NT2/D1 (cell line): Measurements from ENCODE around the gene MCL1.
A peak's percentile ranks its signal among the peaks of the same experiment; 100 is the strongest.

Experiments
- DNase-seq: peaks from one replicate; pipeline ENCODE4 v3.0.0-alpha.2; 2011; ENCODE audit warnings: low read depth, low spot score
- H3K27me3 ChIP-seq: 2 replicates; pipeline ENCODE4 v1.6.0; 2011; ENCODE audit warnings: mild to moderate bottlenecking; ENCODE audit not compliant: insufficient read length, insufficient read depth
- H3K36me3 ChIP-seq: 2 replicates; pipeline ENCODE4 v1.6.1; 2011; ENCODE audit warnings: mild to moderate bottlenecking, low read length, mixed read lengths; ENCODE audit not compliant: insufficient read depth, insufficient read length
- H3K4me1 ChIP-seq: 2 replicates; pipeline ENCODE4 v1.5.1; 2011; ENCODE audit not compliant: insufficient read depth, insufficient read length
- H3K4me3 ChIP-seq: 2 replicates; pipeline ENCODE4 v1.5.1; 2011; ENCODE audit warnings: low read depth; ENCODE audit not compliant: insufficient read length
- H3K9ac ChIP-seq: 2 replicates; pipeline ENCODE4 v1.6.0; 2011; ENCODE audit warnings: low read depth; ENCODE audit not compliant: insufficient read length
- H3K9me3 ChIP-seq: 2 replicates; pipeline ENCODE4 v1.5.1; 2011; ENCODE audit warnings: mild to moderate bottlenecking, low read length; ENCODE audit not compliant: insufficient read depth
- SUZ12 ChIP-seq: IDR thresholded peaks from 2 replicates; pipeline ENCODE4 v1.6.1; 2011; ENCODE audit not compliant: insufficient read length, insufficient read depth; ENCODE audit errors: extremely low read depth
- YY1 ChIP-seq: IDR thresholded peaks from 2 replicates; pipeline ENCODE4 v1.6.1; 2011; ENCODE audit not compliant: insufficient read length, insufficient read depth
- ZNF274 ChIP-seq: IDR thresholded peaks from 2 replicates; pipeline ENCODE4 v1.6.1; 2011; ENCODE audit warnings: mild to moderate bottlenecking, low read depth, low read length

MCL1 gene

DNA sequence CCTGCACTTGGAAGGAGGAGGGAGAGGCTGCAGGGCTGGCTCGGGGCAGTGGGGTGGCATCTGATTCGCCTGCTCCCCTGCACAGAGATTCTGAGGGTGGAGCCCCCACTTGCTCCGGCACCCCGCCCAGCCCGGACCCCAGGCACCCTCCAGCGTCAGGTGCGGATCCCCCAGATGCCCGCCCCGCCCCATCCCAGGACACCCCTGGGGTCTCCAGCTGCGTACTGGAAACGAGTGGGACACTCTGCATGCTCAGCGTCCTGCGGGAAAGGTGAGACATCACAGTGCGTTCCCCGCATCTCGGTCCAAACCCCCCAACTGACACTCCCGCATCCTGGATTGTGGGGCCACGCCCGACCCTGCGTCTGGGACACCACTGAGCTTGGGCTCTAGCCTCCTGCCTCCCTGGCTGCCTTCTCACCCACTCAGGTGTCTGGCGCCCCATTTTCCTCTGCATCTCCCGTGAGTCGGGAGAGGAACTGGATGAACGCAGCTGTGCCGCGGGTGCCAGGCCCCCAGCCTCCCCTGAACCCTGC, 22.3 kb downstream of the MCL1 start:
- Histone ChIP-seq H3K9me3 (no peaks in the 10 kb centered on the region), H3K4me1 (peaks cover 23% of the 10 kb centered on the region), H3K36me3 (peaks cover 81% of the 10 kb centered on the region), H3K4me3 (no peak overlapping the region), H3K9ac (no peak overlapping the region), H3K27me3 (no peaks in the 10 kb centered on the region)
- DNase-seq = no peak
- TF ChIP-seq SUZ12 = no peak
- no peak for TF ChIP-seq ZNF274
- no peak for TF ChIP-seq YY1

DNA sequence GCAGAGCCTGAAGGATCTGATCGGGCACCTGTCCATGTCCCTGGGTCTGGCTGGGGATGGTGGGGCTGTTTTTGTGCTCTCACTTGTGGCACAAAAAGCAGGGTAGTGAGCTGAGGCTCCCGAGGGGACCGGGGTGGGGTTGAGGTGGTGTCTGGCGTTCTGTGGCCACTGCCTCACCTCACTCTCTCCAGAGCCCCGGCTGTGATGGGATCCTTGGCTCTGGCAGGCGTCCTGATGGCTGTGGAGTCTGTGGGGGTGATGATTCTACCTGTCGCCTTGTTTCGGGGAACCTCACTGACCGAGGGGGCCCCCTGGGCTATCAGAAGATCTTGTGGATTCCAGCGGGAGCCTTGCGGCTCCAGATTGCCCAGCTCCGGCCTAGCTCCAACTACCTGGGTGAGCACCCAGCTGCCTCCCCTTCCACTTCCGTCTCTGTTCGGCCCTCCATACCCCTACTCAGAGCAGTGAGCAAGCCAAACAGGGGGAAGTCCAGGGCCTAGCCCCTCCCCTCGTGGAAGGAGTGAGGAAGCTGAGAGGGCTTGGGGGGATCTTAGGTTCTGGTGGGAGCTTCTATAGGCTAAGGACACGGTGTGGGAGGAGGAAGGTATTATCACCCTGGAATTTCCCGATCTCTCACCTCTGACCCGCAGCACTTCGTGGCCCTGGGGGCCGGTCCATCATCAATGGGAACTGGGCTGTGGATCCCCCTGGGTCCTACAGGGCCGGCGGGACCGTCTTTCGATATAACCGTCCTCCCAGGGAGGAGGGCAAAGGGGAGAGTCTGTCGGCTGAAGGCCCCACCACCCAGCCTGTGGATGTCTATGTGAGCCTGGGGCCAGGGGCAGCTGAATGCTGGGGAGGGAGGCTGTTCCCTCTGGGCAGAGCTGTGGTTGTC, 23.2 kb downstream of the MCL1 start:
- H3K4me1 ChIP-seq = peaks cover 28% of the 10 kb centered on the region
- H3K27me3 ChIP-seq = no peaks in the 10 kb centered on the region
- TF ChIP-seq SUZ12 = no peak
- no peak for TF ChIP-seq YY1
- TF ChIP-seq ZNF274 = no peak
- peaks cover 85% of the 10 kb centered on the region for H3K36me3 ChIP-seq
- H3K9me3 ChIP-seq = no peaks in the 10 kb centered on the region
- no peak for DNase-seq
- no peak overlapping the region for H3K4me3 ChIP-seq
- no peak overlapping the region for H3K9ac ChIP-seq

DNA sequence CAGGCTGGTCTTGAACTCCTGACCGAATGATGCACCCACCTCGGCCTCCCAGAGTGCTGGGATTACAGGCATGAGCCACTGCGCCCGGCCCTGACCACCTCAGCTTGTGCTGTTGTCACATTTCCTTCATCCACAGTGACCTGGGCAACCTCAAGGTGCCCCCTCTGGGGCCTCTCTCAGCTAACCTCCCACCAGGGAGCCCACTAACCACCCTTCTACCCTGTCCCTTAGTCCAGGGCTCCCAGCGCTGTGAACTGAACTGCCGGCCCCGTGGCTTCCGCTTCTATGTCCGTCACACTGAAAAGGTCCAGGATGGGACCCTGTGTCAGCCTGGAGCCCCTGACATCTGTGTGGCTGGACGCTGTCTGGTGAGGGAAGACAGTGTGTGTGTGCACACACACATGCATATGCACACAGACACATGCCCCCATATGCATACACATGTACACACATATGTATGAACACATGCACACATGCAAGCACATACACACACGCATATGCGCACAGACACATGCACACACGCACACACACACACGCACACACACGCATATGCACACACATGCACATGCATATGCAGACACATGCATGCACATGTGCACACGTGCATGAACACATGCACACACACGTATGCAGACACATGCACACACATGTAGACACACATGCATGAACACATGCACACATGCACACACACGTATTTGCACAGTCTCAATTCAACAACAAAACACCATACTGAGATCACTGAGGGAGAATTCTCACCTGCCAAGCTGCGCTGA, 24.0 kb downstream of the MCL1 start:
- no peak for TF ChIP-seq SUZ12
- no peak for TF ChIP-seq YY1
- no peak for TF ChIP-seq ZNF274
- H3K36me3 ChIP-seq = peaks cover 85% of the 10 kb centered on the region
- no peaks in the 10 kb centered on the region for H3K9me3 ChIP-seq

DNA sequence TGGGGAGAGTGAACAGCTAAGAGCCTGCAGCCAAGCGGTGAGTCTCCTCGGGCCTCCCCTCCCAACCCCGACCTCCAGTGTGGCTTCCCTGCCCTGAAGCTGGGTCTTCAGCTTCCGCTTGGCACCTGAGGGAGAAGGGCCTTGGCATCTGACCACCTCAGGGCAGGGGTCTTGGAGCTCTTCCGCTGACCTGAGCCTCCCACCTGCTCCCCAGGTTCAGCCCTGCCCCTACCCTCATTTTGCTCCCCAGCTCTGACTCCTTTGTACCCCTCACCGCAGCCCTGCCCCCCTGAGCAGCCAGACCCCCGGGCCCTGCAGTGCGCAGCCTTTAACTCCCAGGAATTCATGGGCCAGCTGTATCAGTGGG, 25.3 kb downstream of the MCL1 start:
- no peaks in the 10 kb centered on the region for H3K9me3 ChIP-seq
- DNase-seq = no peak
- no peak overlapping the region for H3K4me3 ChIP-seq
- no peaks in the 10 kb centered on the region for H3K27me3 ChIP-seq
- peak overlapping the region; percentile 23 for H3K9ac ChIP-seq
- TF ChIP-seq SUZ12 (no peak), YY1 (no peak), ZNF274 (no peak)
- H3K4me1 ChIP-seq = peaks cover 33% of the 10 kb centered on the region
- H3K36me3 ChIP-seq = peaks cover 72% of the 10 kb centered on the region

More for the DNA sequence above, 24.0 kb downstream of the MCL1 start:
- no peaks in the 10 kb centered on the region for H3K27me3 ChIP-seq
- H3K4me1 ChIP-seq = peaks cover 33% of the 10 kb centered on the region
- no peak overlapping the region for H3K9ac ChIP-seq
- DNase-seq = no peak
- H3K4me3 ChIP-seq = no peak overlapping the region

DNA sequence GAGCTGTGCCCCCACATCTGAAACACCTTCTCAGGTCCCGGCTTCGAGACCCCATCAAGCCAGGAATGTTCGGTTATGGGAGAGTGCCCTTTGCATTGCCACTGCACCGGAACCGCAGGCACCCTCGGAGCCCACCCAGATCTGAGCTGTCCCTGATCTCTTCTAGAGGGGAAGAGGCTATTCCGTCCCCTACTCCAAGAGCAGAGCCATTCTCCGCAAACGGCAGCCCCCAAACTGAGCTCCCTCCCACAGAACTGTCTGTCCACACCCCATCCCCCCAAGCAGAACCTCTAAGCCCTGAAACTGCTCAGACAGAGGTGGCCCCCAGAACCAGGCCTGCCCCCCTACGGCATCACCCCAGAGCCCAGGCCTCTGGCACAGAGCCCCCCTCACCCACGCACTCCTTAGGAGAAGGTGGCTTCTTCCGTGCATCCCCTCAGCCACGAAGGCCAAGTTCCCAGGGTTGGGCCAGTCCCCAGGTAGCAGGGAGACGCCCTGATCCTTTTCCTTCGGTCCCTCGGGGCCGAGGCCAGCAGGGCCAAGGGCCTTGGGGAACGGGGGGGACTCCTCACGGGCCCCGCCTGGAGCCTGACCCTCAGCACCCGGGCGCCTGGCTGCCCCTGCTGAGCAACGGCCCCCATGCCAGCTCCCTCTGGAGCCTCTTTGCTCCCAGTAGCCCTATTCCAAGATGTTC, 25.9 kb downstream of the MCL1 start:
- peak overlapping the region; percentile 32 for H3K9ac ChIP-seq
- TF ChIP-seq YY1 = no peak
- no peak for TF ChIP-seq SUZ12
- no peaks in the 10 kb centered on the region for H3K9me3 ChIP-seq
- H3K27me3 ChIP-seq = no peaks in the 10 kb centered on the region
- H3K36me3 ChIP-seq = peaks cover 67% of the 10 kb centered on the region
- peaks cover 33% of the 10 kb centered on the region for H3K4me1 ChIP-seq
- DNase-seq = no peak
- no peak overlapping the region for H3K4me3 ChIP-seq

DNA sequence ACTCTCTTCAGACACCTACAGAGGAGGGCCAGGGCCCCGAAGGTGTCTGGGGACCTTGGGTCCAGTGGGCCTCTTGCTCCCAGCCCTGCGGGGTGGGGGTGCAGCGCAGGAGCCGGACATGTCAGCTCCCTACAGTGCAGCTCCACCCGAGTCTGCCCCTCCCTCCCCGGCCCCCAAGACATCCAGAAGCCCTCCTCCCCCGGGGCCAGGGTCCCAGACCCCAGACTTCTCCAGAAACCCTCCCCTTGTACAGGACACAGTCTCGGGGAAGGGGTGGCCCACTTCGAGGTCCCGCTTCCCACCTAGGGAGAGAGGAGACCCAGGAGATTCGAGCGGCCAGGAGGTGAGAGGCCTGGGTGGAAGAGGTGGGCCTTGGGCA, 26.5 kb downstream of the MCL1 start:
- no peak overlapping the region for H3K4me3 ChIP-seq
- DNase-seq = no peak
- no peaks in the 10 kb centered on the region for H3K9me3 ChIP-seq
- peaks cover 61% of the 10 kb centered on the region for H3K36me3 ChIP-seq
- H3K4me1 ChIP-seq = peaks cover 33% of the 10 kb centered on the region
- TF ChIP-seq SUZ12 (no peak), ZNF274 (no peak), YY1 (no peak)
- H3K9ac ChIP-seq = peak overlapping the region; percentile 32
- H3K27me3 ChIP-seq = no peaks in the 10 kb centered on the region
